Nephron progenitor cell (in vitro differentiated cells): Measurements from ENCODE around the gene EXOSC5.

Experiments
- DNase-seq: peaks from one replicate; pipeline ENCODE4 v3.0.0; 2021
- H3K27ac Mint-ChIP-seq: 2 replicates; pipeline ENCODE4 v1.8.0; 2021; ENCODE audit warnings: mild to moderate bottlenecking, moderate library complexity, mixed read lengths
- H3K27me3 Mint-ChIP-seq: 2 replicates; pipeline ENCODE4 v1.8.0; 2021; ENCODE audit warnings: mild to moderate bottlenecking, low read depth, mixed read lengths; ENCODE audit not compliant: poor library complexity
- H3K36me3 Mint-ChIP-seq: 2 replicates; pipeline ENCODE4 v1.8.0; 2021; ENCODE audit warnings: low read depth, mixed read lengths
- H3K4me1 Mint-ChIP-seq: 2 replicates; pipeline ENCODE4 v1.8.0; 2021; ENCODE audit warnings: mixed read lengths
- H3K4me3 Mint-ChIP-seq: 2 replicates; pipeline ENCODE4 v1.8.0; 2021; ENCODE audit warnings: mild to moderate bottlenecking, moderate library complexity, mixed read lengths
- H3K9me3 Mint-ChIP-seq: 2 replicates; pipeline ENCODE4 v1.8.0; 2021; ENCODE audit warnings: mild to moderate bottlenecking, moderate library complexity, mixed read lengths
- TF ChIP-seq, protein P1 (sequence below): fragments of 200-600 bp; sonication (generic); IDR thresholded peaks from 2 replicates; pipeline ENCODE4 v1.5.0; 2021; ENCODE audit warnings: antibody characterized with exemption

Gene EXOSC5

DNA sequence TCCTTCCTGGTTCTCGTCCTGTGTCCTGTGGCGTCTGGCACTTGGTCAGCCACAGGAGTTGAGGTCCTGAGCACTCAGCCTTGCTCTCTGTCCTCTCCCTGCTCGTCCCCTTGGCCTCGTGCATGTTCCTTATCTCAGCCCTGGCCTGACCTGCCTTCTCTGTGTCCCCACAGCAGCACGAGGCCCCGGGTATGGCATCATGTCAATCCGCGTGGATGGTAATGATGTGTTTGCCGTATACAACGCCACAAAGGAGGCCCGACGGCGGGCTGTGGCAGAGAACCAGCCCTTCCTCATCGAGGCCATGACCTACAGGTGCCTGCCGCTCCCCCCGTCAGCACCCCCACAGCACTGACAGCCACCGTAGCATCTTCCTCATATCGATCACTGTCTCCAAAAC is 25.3 kb upstream of the EXOSC5 start:
- no peak overlapping the region for H3K27ac Mint-ChIP-seq
- no peaks in the 10 kb centered on the region for H3K27me3 Mint-ChIP-seq
- no peaks in the 10 kb centered on the region for H3K9me3 Mint-ChIP-seq
- DNase-seq: no peak
- TF ChIP-seq, protein P1, sequence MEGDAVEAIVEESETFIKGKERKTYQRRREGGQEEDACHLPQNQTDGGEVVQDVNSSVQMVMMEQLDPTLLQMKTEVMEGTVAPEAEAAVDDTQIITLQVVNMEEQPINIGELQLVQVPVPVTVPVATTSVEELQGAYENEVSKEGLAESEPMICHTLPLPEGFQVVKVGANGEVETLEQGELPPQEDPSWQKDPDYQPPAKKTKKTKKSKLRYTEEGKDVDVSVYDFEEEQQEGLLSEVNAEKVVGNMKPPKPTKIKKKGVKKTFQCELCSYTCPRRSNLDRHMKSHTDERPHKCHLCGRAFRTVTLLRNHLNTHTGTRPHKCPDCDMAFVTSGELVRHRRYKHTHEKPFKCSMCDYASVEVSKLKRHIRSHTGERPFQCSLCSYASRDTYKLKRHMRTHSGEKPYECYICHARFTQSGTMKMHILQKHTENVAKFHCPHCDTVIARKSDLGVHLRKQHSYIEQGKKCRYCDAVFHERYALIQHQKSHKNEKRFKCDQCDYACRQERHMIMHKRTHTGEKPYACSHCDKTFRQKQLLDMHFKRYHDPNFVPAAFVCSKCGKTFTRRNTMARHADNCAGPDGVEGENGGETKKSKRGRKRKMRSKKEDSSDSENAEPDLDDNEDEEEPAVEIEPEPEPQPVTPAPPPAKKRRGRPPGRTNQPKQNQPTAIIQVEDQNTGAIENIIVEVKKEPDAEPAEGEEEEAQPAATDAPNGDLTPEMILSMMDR: no peak
- H3K36me3 Mint-ChIP-seq: peaks cover 36% of the 10 kb centered on the region
- peaks cover 15% of the 10 kb centered on the region for H3K4me1 Mint-ChIP-seq
- H3K4me3 Mint-ChIP-seq: no peak overlapping the region

GRCh38 chr19:41421973-41422372 is 24.8 kb upstream of the EXOSC5 start:
- Mint-ChIP-seq H3K27me3 (no peaks in the 10 kb centered on the region), H3K27ac (peak overlapping the region; percentile 34), H3K4me1 (peaks cover 10% of the 10 kb centered on the region), H3K4me3 (no peak overlapping the region), H3K36me3 (peaks cover 40% of the 10 kb centered on the region), H3K9me3 (no peaks in the 10 kb centered on the region)
- no peak for DNase-seq
- TF ChIP-seq, protein P1: no peak

- Mint-ChIP-seq H3K4me1 (peaks cover 5% of the 10 kb centered on the region), H3K36me3 (peaks cover 43% of the 10 kb centered on the region), H3K27me3 (peaks cover 2% of the 10 kb centered on the region), H3K9me3 (no peaks in the 10 kb centered on the region), H3K27ac (peak overlapping the region; percentile 54), H3K4me3 (no peak overlapping the region)
- TF ChIP-seq, protein P1: no peak
- DNase-seq: no peak
Measured at GRCh38 chr19:41421314-41421713, 24.2 kb upstream of the EXOSC5 start.

DNA sequence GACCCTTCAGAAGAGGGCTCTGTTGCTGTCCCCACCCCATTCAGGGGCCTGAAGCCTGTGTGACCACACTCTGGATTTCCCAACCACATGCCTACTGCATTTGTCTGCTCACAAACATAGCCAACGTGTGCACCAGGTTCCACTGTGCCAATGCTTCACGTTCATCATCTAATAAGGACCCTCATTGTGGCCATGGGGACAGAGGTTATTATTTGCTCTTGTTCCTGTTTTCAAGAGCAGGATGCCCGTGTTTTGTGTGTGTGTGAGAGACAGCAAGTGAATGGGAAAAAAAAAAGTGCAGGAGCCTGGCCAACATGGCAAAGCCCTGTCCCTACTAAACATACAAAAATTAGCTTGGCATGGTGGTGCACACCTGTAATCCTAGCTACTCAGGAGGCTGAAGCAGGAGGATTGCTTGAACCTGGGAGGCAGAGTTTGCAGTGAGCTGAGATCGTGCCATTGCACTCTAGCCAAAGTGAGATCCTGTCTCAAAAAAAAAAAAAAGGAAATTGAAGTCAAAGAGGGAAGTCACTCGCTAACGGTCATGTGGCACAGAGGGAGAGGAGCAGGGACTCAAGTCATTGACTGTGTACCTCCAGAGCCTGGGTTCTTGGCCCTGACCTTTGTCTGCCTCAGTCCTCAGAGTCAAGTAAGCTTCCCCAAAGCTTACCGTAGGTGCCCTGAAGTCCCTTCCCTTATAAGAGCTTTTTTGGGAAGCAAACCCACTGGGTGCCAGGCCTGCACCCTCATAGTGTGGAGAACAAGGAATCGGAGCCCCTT is 23.1 kb upstream of the EXOSC5 start:
- no peak overlapping the region for H3K4me3 Mint-ChIP-seq

DNA sequence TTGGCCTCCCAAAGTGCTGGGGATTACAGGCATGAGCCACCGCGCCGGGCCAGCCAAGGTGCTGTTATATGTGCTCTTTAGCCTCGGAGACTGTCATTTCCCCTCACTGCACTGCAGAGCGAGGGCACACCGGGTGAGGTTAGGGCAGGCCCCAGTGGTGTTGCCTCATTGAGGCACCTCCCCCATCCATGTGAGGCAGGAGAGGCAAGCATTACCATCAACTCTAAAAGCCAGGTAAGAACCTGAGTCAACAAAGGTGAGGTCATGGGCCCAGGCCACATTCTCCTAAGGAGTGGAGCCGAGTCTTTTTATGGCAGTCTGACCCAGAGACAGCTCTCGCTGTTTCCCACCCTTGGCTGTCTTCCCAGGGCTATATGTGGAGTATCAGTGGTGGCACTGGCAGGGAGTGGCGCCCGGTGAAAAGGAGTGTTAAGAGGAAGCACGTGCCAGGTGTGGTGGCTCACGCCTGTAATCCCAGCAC is 19.1 kb upstream of the EXOSC5 start:
- TF ChIP-seq, protein P1: no peak
- no peaks in the 10 kb centered on the region for H3K9me3 Mint-ChIP-seq
- no peak overlapping the region for H3K27ac Mint-ChIP-seq

More for the DNA sequence above, 23.1 kb upstream of the EXOSC5 start:
- Mint-ChIP-seq H3K27me3 (peaks cover 3% of the 10 kb centered on the region), H3K4me1 (no peaks in the 10 kb centered on the region), H3K27ac (peak overlapping the region; percentile 57), H3K36me3 (peaks cover 45% of the 10 kb centered on the region), H3K9me3 (no peaks in the 10 kb centered on the region)
- DNase-seq: no peak
- TF ChIP-seq, protein P1: no peak

GRCh38 chr19:41415154-41415571 is 18.0 kb upstream of the EXOSC5 start:
- no peak for DNase-seq
- Mint-ChIP-seq H3K27me3 (peaks cover 3% of the 10 kb centered on the region), H3K9me3 (no peaks in the 10 kb centered on the region), H3K27ac (no peak overlapping the region), H3K4me1 (no peaks in the 10 kb centered on the region), H3K4me3 (no peak overlapping the region), H3K36me3 (peaks cover 51% of the 10 kb centered on the region)
- TF ChIP-seq, protein P1: no peak

More for the DNA sequence above, 19.1 kb upstream of the EXOSC5 start:
- Mint-ChIP-seq H3K4me1 (no peaks in the 10 kb centered on the region), H3K27me3 (peaks cover 3% of the 10 kb centered on the region), H3K4me3 (no peak overlapping the region), H3K36me3 (peaks cover 57% of the 10 kb centered on the region)
- DNase-seq: no peak
